Activated CD8-positive, alpha-beta memory T cell treated with anti-CD3 and anti-CD28 coated beads for 24 hours (primary cell): ENCODE measurements around the gene RPTOR.
A peak's percentile ranks its signal among the peaks of the same experiment; 100 is the strongest.

Experiments
- DNase-seq: peaks from one replicate; pipeline ENCODE4 v3.0.0-alpha.2; 2020

The RPTOR gene

GRCh38 chr17:80886641-80887573, 342.3 kb downstream of the RPTOR start:
- no peak for DNase-seq

GRCh38 chr17:80887639-80888175, 343.1 kb downstream of the RPTOR start:
- no peak for DNase-seq

GRCh38 chr17:80888276-80889160, 343.9 kb downstream of the RPTOR start:
- DNase-seq = no peak

- no peak for DNase-seq
Observed at GRCh38 chr17:80889231-80890195, 344.9 kb downstream of the RPTOR start.

GRCh38 chr17:80890196-80890920, 345.7 kb downstream of the RPTOR start:
- no peak for DNase-seq

GRCh38 chr17:80890921-80891396, 346.3 kb downstream of the RPTOR start:
- no peak for DNase-seq

GRCh38 chr17:80891397-80892018, 346.9 kb downstream of the RPTOR start:
- peak; percentile 82 for DNase-seq

GRCh38 chr17:80892019-80892855, 347.6 kb downstream of the RPTOR start:
- peak; percentile 85 for DNase-seq

GRCh38 chr17:80892900-80893603, 348.4 kb downstream of the RPTOR start:
- peak; percentile 73 for DNase-seq

GRCh38 chr17:80893604-80894438, 349.2 kb downstream of the RPTOR start:
- no peak for DNase-seq

- DNase-seq = no peak
Observed at GRCh38 chr17:80894439-80894721, 349.7 kb downstream of the RPTOR start.

- DNase-seq = no peak
Observed at GRCh38 chr17:80894726-80895125, 350.1 kb downstream of the RPTOR start.

- no peak for DNase-seq
Observed at GRCh38 chr17:80895366-80895765, 350.7 kb downstream of the RPTOR start.

GRCh38 chr17:80898716-80899115, 354.1 kb downstream of the RPTOR start:
- DNase-seq = no peak

- peak; percentile 88 for DNase-seq
Observed at GRCh38 chr17:80899402-80900268, 355.0 kb downstream of the RPTOR start.

GRCh38 chr17:80901319-80901718, 356.7 kb downstream of the RPTOR start:
- DNase-seq = no peak

GRCh38 chr17:80902197-80902962, 357.7 kb downstream of the RPTOR start:
- DNase-seq = no peak
